PC-9 (cell line): ENCODE results near the gene SNRNP48. TPM values are rescaled to one million over a fixed set of nuclear protein-coding genes. Genes with fewer than 3 reads are reported as not detected.

Experiments used
- BruUV-seq: library from RNA; stranded (reverse); fragments of 400-500 nt; replicated peaks from 2 replicates; lab custom pipeline; 2021; lab: Mats Ljungman, UMichigan
- CTCF ChIA-PET: fragments of 300-600 bp; sonication (Branson Sonifier 250); formaldehyde crosslinking; loops from one replicate; lab custom pipeline; 2022; ENCODE audit warnings: antibody characterized with exemption; lab: Charles Lee
- POLR2A ChIA-PET: fragments of 300-600 bp; sonication (Branson Sonifier 250); formaldehyde crosslinking; loops from one replicate; lab custom pipeline; 2022; ENCODE audit warnings: antibody characterized with exemption; ENCODE audit not compliant: unreplicated experiment; lab: Charles Lee
- DNase-seq, 2 experiments: peaks; one replicate each; pipeline versions ENCODE4 v3.0.0 to v3.0.0-alpha.2; 2015 to 2022; ENCODE audit warnings: mixed read lengths in 1 of 2
- H2AFZ ChIP-seq: fragments of 200-600 bp; sonication (generic); 2 replicates; pipeline ENCODE4 v1.8.1; 2017; ENCODE audit warnings: antibody characterized with exemption
- H3F3A ChIP-seq: fragments of 200-600 bp; sonication (generic); 2 replicates; pipeline ENCODE4 v1.8.1; 2017; ENCODE audit warnings: antibody characterized with exemption, mild to moderate bottlenecking, low read depth; ENCODE audit not compliant: insufficient read depth
- H3K27ac ChIP-seq: fragments of 200-600 bp; sonication (generic); 2 replicates; pipeline ENCODE4 v1.6.1; 2016; ENCODE audit warnings: mixed run types
- H3K27me3 ChIP-seq: fragments of 200-600 bp; sonication (generic); 2 replicates; pipeline ENCODE4 v1.6.1; 2016; ENCODE audit warnings: low read depth, mixed run types; ENCODE audit not compliant: insufficient read depth
- H3K36me3 ChIP-seq: fragments of 200-600 bp; sonication (generic); 2 replicates; pipeline ENCODE4 v1.6.1; 2016; ENCODE audit warnings: low read depth, mixed run types
- H3K4me1 ChIP-seq: fragments of 200-600 bp; sonication (generic); replicated peaks from 2 replicates; pipeline ENCODE4 v1.6.1; 2016; ENCODE audit warnings: mixed run types; ENCODE audit not compliant: insufficient read depth
- H3K4me2 ChIP-seq: fragments of 200-600 bp; sonication (generic); 2 replicates; pipeline ENCODE4 v1.6.1; 2017; ENCODE audit warnings: mixed run types
- H3K4me3 ChIP-seq: fragments of 200-600 bp; sonication (generic); 2 replicates; pipeline ENCODE4 v1.6.1; 2016; ENCODE audit warnings: mixed run types
- H3K79me2 ChIP-seq: fragments of 200-600 bp; sonication (generic); 2 replicates; pipeline ENCODE4 v1.6.1; 2017; ENCODE audit warnings: low read depth, mixed run types
- H3K9me2 ChIP-seq: fragments of 200-600 bp; sonication (generic); 2 replicates; pipeline ENCODE4 v1.8.1; 2017; ENCODE audit warnings: mild to moderate bottlenecking; ENCODE audit not compliant: insufficient read depth
- H3K9me3 ChIP-seq: fragments of 200-600 bp; sonication (generic); 2 replicates; pipeline ENCODE4 v1.8.1; 2016; ENCODE audit warnings: low read depth; ENCODE audit not compliant: insufficient read depth
- H4K20me1 ChIP-seq: fragments of 200-600 bp; sonication (generic); 2 replicates; pipeline ENCODE4 v1.8.1; 2017; ENCODE audit not compliant: insufficient read depth
- CTCF ChIP-seq: fragments of 200-600 bp; sonication (generic); conservative IDR thresholded peaks from 2 replicates; pipeline ENCODE4 v1.6.1; 2017; ENCODE audit warnings: mixed run types, antibody characterized with exemption, mild to moderate bottlenecking, moderate library complexity
- EZH2 ChIP-seq: fragments of 200-600 bp; sonication (generic); IDR thresholded peaks from 2 replicates; pipeline ENCODE4 v1.8.0; 2017; ENCODE audit warnings: antibody characterized with exemption, low read depth
- intact Hi-C: fragments of 100-400 bp; cut with micrococcal nuclease; formaldehyde crosslinking; loops from one replicate; pipeline ENCODE4 v1.10.0; 2022; ENCODE audit not compliant: unreplicated experiment
- total RNA-seq: library from RNA; stranded (reverse); gene quantifications from 2 replicates; pipeline ENCODE4 v1.2.3, GENCODE V29; 2021

The SNRNP48 gene
- total RNA-seq, 1 experiment from 2014 or later, result 21.7 TPM

GRCh38 chr6:7629321-7629720, 39.3 kb downstream of the SNRNP48 start:
- DNase-seq, result no peak
- Histone ChIP-seq H3K9me2 (no peaks in the 10 kb centered on the region), H3K4me3 (no peak overlapping the region), H2AFZ (no peak overlapping the region), H3K27ac (no peak overlapping the region), H3K4me2 (no peak overlapping the region), H3K9me3 (no peaks in the 10 kb centered on the region), H3K4me1 (no peaks in the 10 kb centered on the region), H3K79me2 (no peaks in the 10 kb centered on the region), H3F3A (no peaks in the 10 kb centered on the region), H4K20me1 (no peaks in the 10 kb centered on the region), H3K27me3 (no peaks in the 10 kb centered on the region), H3K36me3 (no peaks in the 10 kb centered on the region)
- no peak for TF ChIP-seq EZH2
- no peak for TF ChIP-seq CTCF
- ChIA-PET POLR2A (no interaction called here), CTCF (no interaction called here)
- no TSS peak for BruUV-seq
- intact Hi-C loops, result no loop called here

- Histone ChIP-seq H3K4me3 (no peak overlapping the region), H3K27ac (no peak overlapping the region), H3K9me3 (no peaks in the 10 kb centered on the region), H2AFZ (no peak overlapping the region), H3K4me1 (no peaks in the 10 kb centered on the region), H3K4me2 (no peak overlapping the region), H4K20me1 (no peaks in the 10 kb centered on the region), H3K9me2 (no peaks in the 10 kb centered on the region), H3K27me3 (no peaks in the 10 kb centered on the region), H3K79me2 (no peaks in the 10 kb centered on the region), H3K36me3 (no peaks in the 10 kb centered on the region), H3F3A (no peaks in the 10 kb centered on the region)
- TF ChIP-seq EZH2 (no peak), CTCF (no peak)
- no TSS peak for BruUV-seq
- DNase-seq, result no peak
- ChIA-PET CTCF (no interaction called here), POLR2A (no interaction called here)
- intact Hi-C loops, result no loop called here
Observed at GRCh38 chr6:7630792-7631191, 40.8 kb downstream of the SNRNP48 start.

GRCh38 chr6:7631466-7631865, 41.5 kb downstream of the SNRNP48 start:
- Histone ChIP-seq H3K36me3 (no peaks in the 10 kb centered on the region), H3K9me3 (no peaks in the 10 kb centered on the region), H3K9me2 (no peaks in the 10 kb centered on the region), H3K4me1 (no peaks in the 10 kb centered on the region), H3K4me2 (no peak overlapping the region), H4K20me1 (no peaks in the 10 kb centered on the region), H3F3A (no peaks in the 10 kb centered on the region), H3K79me2 (no peaks in the 10 kb centered on the region), H3K27ac (no peak overlapping the region), H3K27me3 (no peaks in the 10 kb centered on the region), H3K4me3 (no peak overlapping the region), H2AFZ (no peak overlapping the region)
- BruUV-seq, result no TSS peak
- ChIA-PET CTCF (no interaction called here), POLR2A (no interaction called here)
- no peak for DNase-seq
- TF ChIP-seq EZH2, result no peak
- TF ChIP-seq CTCF, result no peak
- intact Hi-C loops, result no loop called here
